Measurements from ENCODE around the gene MMP15. TPM values are rescaled to one million over a fixed set of nuclear protein-coding genes. Genes with fewer than 3 reads are reported as not detected.

Gene MMP15
- total RNA-seq, 2 experiments from 2014 or later: 0.20 to 0.27 TPM

DNA sequence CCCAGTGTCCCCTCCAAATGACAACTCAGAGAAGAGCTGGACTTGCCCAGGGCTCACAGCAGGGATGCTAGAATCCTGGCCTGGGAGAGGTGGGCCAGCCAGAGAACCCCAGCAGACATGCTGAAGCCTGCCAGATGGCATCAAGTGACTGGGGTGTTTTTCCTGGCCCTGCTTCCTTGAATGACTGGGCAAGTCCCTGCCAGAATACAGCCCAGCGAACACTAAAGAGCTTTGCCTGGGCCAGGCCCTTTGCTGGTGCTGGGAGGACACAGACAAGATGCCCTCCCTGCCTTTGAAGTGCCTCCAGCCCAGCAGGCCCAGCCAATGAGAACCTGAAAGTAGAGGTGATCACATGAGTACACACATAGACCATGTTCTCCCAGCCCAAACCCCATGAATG is 36.6 kb upstream of the MMP15 start:
- H3K27ac Mint-ChIP-seq: no peak overlapping the region
- H3K9me3 Mint-ChIP-seq: no peaks in the 10 kb centered on the region
- H3K36me3 Mint-ChIP-seq (ENCODE audit: low read depth): peaks cover 3% of the 10 kb centered on the region
- H3K27me3 Mint-ChIP-seq: peaks cover 2% of the 10 kb centered on the region
- no peak overlapping the region for H3K4me3 Mint-ChIP-seq
- DNase-seq: no peak
- ChIA-PET POLR2A (no interaction called here), CTCF (no interaction called here)
- H3K4me1 Mint-ChIP-seq: peaks cover 13% of the 10 kb centered on the region

DNA sequence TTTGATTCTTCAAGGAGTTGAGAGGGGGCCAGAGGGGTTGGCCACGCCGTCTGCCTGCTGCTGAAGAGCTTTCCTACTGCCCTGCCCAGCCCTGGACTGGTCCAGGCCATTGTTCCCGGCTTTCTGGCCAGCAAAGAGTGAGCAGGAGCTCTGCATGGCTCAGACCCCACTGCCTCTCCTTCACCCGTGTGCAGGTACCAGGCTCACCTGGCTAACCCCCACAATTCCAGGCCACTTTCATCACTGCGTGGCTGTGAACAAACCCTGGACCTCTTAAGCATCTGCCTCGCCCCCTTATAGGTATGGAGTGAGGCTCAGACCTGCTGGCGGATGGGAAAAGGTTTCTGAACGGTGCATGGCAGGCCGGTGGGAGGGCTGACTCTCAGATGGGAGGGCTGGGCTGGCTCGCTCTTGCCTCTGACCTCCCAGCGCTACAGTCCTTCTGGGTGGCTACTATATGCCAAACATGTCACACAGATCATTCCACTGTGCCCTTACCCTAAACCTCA is 33.9 kb upstream of the MMP15 start:
- H3K27ac Mint-ChIP-seq: no peak overlapping the region
- ChIA-PET CTCF (no interaction called here), POLR2A (no interaction called here)

DNA sequence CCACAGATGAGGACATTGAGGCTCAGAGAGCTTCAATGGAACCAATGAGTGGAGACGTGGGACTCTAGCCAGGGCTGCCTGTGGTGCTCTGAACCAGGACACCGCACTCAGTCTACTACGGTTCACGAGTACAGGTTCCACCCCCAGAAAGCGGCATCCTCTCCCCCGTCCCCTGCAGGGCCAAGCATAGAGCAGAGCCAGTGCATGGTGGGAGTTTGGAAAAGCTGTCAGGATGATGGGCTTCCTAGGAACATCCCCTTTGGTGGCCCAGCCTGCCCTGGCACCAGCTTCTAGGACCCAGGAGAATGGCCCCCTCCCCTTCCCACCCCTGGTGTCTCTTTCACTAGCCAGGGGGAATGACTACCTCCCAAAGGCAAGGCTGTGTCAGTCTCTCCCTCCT is 33.5 kb upstream of the MMP15 start:
- no peak overlapping the region for H3K4me3 Mint-ChIP-seq
- H3K36me3 Mint-ChIP-seq (ENCODE audit: low read depth): peaks cover 22% of the 10 kb centered on the region
- POLR2A ChIA-PET: no interaction called here
- no peak for DNase-seq
- CTCF ChIA-PET: no interaction called here
- H3K27ac Mint-ChIP-seq: no peak overlapping the region
- peaks cover 22% of the 10 kb centered on the region for H3K4me1 Mint-ChIP-seq
- no peaks in the 10 kb centered on the region for H3K9me3 Mint-ChIP-seq
- no peaks in the 10 kb centered on the region for H3K27me3 Mint-ChIP-seq

More for the DNA sequence above, 33.9 kb upstream of the MMP15 start:
- Mint-ChIP-seq H3K4me1 (peaks cover 20% of the 10 kb centered on the region), H3K27me3 (no peaks in the 10 kb centered on the region), H3K36me3 (ENCODE audit: low read depth) (peaks cover 21% of the 10 kb centered on the region), H3K4me3 (no peak overlapping the region), H3K9me3 (no peaks in the 10 kb centered on the region)
- no peak for DNase-seq

DNA sequence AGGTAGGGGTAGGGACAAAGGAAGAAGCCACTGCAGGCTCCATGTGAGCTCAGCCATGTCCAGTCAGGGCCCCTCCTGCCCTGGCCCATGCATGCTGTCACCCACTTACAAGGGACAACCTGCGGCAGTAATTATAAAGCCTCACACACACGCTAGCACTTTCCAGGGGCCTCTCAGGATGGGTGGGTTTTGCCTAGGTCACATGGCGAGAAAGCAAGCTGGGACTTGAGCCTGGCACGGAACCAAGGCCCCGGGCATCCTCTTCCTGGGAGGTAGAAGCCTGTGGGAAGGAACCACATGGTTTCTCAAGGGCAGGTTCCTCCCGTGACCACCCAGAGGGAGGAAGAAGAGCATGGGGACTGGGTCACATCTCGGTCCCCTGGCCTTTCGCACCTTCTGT is 32.1 kb upstream of the MMP15 start:
- ChIA-PET CTCF (interaction anchor here (0.8 kb wide), 1 partner anchor 9 kb away, joined by 4 read pairs; no protein-coding TSS in a partner anchor), POLR2A (no interaction called here)
- Mint-ChIP-seq H3K4me1 (peaks cover 35% of the 10 kb centered on the region), H3K9me3 (no peaks in the 10 kb centered on the region), H3K27ac (no peak overlapping the region), H3K36me3 (ENCODE audit: low read depth) (peaks cover 32% of the 10 kb centered on the region), H3K27me3 (no peaks in the 10 kb centered on the region), H3K4me3 (no peak overlapping the region)
- DNase-seq: no peak

DNA sequence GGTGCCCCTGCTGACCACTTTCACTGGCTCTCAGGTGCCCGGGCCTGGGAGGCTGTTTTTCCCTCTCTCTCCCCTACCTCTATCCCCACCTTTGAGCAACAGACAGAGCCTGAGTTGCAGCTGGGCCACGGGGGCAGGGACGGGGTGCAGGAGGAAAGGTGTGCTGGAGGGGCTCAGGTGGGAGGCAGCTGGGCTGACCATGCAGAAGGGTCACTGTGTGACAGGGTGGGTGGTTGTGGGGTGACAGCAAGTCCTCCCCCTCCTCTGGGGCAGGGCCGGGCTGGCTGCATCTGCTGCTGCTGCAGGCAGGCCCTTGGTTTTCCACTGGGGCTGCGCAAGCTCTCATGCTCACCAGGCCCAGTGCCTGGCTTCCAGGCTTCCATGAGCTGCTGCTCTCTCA is 31.7 kb upstream of the MMP15 start:
- POLR2A ChIA-PET: no interaction called here
- CTCF ChIA-PET: interaction anchor here (0.8 kb wide), 1 partner anchor 9 kb away, joined by 4 read pairs; no protein-coding TSS in a partner anchor

DNA sequence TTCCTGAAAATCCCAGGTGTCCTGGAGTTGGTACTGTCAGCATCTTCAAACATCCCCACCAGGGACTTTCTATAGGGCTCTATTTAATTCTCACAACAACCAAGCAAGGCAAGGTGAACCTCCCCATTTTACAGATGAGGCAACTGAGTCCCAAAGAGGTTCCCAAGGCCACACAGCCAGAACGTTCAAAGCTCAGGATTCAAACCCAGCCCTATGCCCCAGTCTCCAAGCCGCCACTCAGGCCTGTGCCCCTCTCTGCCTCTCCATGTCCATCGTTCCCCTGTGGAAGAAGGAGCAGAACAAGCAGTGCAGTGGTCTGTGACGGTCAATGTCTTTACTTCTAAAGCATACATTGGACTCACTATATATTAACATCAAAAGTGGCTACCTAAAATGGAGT is 31.2 kb upstream of the MMP15 start:
- ChIA-PET POLR2A (no interaction called here), CTCF (interaction anchor here (0.8 kb wide), 1 partner anchor 10 kb away, joined by 4 read pairs; no protein-coding TSS in a partner anchor)
- H3K36me3 Mint-ChIP-seq (ENCODE audit: low read depth): peaks cover 33% of the 10 kb centered on the region
- peak overlapping the region; percentile 39 for H3K27ac Mint-ChIP-seq
- DNase-seq: no peak
- H3K27me3 Mint-ChIP-seq: no peaks in the 10 kb centered on the region
- H3K4me1 Mint-ChIP-seq: peaks cover 45% of the 10 kb centered on the region
- H3K9me3 Mint-ChIP-seq: no peaks in the 10 kb centered on the region
- H3K4me3 Mint-ChIP-seq: no peak overlapping the region

More for the DNA sequence above, 31.7 kb upstream of the MMP15 start:
- H3K9me3 Mint-ChIP-seq: no peaks in the 10 kb centered on the region
- no peak for DNase-seq
- no peak overlapping the region for H3K27ac Mint-ChIP-seq
- no peak overlapping the region for H3K4me3 Mint-ChIP-seq
- H3K36me3 Mint-ChIP-seq (ENCODE audit: low read depth): peaks cover 33% of the 10 kb centered on the region
- peaks cover 40% of the 10 kb centered on the region for H3K4me1 Mint-ChIP-seq
- H3K27me3 Mint-ChIP-seq: no peaks in the 10 kb centered on the region

DNA sequence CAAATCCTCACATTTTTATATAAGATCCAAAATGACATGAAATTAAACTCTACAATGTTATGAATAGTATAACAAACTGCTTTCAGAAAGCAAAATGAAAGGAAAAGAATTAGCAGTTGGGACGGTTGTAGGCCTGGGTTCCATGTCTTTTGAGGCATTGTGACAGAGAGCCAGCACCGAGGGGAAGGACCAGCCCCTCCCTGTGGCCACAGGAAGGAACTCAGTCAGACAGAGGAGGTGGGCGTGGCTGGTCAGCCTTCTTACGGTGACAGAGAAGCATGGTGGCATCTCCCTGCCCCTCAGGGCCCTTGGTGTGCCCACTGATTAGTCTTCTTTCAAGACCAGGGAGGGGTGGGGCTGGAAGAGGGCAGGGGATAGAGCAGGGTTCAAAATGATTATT is 30.8 kb upstream of the MMP15 start:
- Mint-ChIP-seq H3K9me3 (no peaks in the 10 kb centered on the region), H3K4me1 (peaks cover 47% of the 10 kb centered on the region), H3K4me3 (no peak overlapping the region), H3K27me3 (no peaks in the 10 kb centered on the region), H3K36me3 (ENCODE audit: low read depth) (peaks cover 33% of the 10 kb centered on the region), H3K27ac (peak overlapping the region; percentile 39)
- ChIA-PET POLR2A (no interaction called here), CTCF (no interaction called here)
- DNase-seq: peak; percentile 60

DNA sequence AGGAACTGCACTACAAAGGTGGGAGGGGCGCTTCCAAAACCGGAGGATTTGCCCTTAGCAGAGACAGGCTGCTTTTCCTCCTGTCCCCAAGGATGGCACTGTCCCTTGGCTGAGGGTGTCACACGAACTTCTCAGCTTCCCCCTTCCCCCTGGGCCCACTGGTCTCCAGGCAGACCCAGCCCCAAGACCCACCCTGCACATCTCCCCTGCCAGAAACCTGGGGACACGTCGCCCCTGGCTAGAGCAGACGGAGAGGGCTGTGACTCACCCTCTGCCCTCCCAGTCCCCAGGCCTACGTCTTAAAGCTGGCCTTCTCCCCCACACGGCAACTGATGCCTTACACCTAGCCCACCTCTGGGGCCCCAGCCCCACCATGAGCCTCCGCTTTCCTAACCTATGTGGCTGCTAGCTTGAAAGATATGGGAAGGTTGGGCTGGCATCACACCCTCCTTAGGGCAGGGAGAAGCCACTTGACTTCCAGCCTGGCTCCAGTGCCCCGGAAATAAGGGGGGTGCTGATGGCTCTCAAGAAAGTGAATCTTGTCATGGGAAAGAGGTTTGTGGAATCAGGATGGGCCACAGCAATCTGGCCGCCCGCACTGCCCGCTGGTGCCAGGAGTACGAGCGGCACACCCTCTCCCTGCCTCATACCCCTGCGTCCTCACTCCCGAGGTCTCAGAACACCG is 29.7 kb upstream of the MMP15 start:
- ChIA-PET CTCF (no interaction called here), POLR2A (no interaction called here)
- Mint-ChIP-seq H3K27ac (no peak overlapping the region), H3K4me1 (peaks cover 47% of the 10 kb centered on the region), H3K4me3 (no peak overlapping the region), H3K36me3 (ENCODE audit: low read depth) (peaks cover 33% of the 10 kb centered on the region), H3K9me3 (no peaks in the 10 kb centered on the region), H3K27me3 (no peaks in the 10 kb centered on the region)
- DNase-seq: no peak

DNA sequence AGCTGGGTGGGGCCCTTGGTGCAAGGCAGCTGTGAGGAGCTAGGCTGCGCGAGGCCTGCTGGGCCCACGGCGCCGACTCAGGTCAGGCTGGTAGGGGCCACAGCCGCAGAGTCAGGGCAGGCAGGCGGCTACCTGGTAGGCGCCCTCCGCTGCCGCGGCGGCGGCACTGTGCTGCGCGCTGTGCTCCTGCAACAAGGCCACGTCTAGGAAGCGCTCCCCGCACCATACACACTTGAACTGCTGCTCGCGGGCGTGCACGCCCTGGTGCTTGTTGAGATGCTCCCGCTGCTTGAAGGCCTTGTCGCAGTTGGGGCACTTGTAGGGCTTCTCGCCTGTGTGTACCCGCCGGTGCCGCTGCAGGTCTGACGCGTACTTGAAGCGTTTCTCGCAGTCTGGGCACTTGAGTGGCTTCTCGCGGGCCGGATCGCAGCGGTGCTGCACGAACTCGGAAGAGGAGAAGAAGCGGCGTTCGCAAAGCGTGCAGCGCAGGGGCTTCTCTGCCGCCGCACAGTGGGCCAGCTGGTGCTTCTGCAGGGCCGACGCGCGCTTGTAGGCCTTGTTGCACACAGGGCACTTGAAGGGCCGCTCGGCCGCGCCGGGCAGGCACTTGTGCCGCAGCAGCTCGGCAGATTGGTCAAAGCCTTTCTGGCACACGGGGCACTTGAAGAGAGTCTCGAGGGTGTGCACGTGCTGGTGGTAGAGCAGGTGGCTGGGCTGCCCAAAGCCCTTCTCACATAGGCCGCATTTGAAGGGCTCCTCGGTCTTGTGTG is 29.0 kb upstream of the MMP15 start:
- no peak overlapping the region for H3K27ac Mint-ChIP-seq
- no peaks in the 10 kb centered on the region for H3K9me3 Mint-ChIP-seq
- ChIA-PET CTCF (no interaction called here), POLR2A (no interaction called here)
- H3K4me3 Mint-ChIP-seq: no peak overlapping the region
- H3K36me3 Mint-ChIP-seq (ENCODE audit: low read depth): peaks cover 33% of the 10 kb centered on the region
- no peaks in the 10 kb centered on the region for H3K27me3 Mint-ChIP-seq
- H3K4me1 Mint-ChIP-seq: peaks cover 50% of the 10 kb centered on the region
- DNase-seq: no peak

DNA sequence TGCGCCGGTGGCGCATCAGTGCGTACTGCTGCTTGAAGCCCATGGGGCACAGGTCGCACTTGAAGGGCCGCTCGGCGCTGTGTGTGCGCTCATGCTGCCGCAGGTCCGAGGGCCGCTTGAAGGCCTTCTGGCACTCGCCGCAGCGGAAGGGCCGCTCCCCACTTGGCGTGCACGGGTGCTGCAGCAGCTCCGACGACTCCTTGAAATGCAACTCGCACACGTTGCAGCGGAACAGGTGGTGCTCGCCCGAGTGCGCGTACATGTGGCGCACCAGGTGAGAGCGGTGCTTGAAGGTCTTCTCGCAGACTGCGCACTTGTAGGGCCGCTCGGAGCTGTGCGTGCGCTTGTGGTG is 28.4 kb upstream of the MMP15 start:
- ChIA-PET CTCF (no interaction called here), POLR2A (no interaction called here)
- Mint-ChIP-seq H3K4me3 (no peak overlapping the region), H3K27ac (no peak overlapping the region), H3K36me3 (ENCODE audit: low read depth) (peaks cover 33% of the 10 kb centered on the region), H3K9me3 (no peaks in the 10 kb centered on the region), H3K27me3 (no peaks in the 10 kb centered on the region), H3K4me1 (peaks cover 56% of the 10 kb centered on the region)
- DNase-seq: no peak

DNA sequence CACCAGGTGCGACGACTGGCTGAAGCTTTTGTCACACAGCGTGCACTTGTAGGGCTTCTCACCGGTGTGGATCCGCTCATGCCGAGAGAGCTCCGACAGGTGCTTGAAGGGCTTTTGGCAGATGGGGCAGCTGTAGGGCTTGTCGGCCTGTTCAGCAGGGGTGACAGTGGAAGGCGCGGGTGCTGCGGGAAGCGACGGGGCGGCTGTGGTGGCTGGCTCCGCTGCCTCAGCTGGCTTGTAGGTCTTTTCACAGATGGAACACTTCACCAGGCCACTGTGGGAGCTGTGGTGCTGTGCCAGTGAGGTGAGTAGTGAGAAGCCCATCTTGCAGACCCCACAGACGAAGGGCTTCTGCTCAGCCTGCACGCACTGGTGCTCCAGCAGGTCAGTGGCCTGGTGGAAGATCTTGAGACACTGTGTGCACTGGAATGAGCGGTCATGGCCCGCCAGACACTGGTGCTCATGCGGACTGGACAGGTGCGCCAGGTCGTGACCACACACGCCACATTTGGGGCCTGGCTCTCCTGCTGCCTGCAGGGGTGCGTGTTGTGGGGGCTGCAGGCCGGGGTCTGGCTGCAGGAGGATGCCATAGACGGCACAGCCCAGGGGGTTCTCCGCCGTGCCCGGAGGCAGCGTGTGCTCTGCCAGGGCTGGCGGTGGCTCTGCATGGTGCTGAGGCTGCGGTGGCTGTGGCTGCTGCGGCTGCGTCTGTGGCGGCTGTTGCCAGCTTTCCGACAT is 27.9 kb upstream of the MMP15 start:
- Mint-ChIP-seq H3K36me3 (ENCODE audit: low read depth) (peaks cover 34% of the 10 kb centered on the region), H3K4me1 (peaks cover 61% of the 10 kb centered on the region), H3K27ac (peak overlapping the region; percentile 86), H3K9me3 (no peaks in the 10 kb centered on the region), H3K4me3 (peak overlapping the region; percentile 82), H3K27me3 (no peaks in the 10 kb centered on the region)
- CTCF ChIA-PET: interaction anchor here (0.8 to 1.4 kb wide), 4 partner anchors 10 to 421 kb away, joined by 3 to 5 read pairs (median 3); no protein-coding TSS in a partner anchor
- POLR2A ChIA-PET: no interaction called here
- no peak for DNase-seq

DNA sequence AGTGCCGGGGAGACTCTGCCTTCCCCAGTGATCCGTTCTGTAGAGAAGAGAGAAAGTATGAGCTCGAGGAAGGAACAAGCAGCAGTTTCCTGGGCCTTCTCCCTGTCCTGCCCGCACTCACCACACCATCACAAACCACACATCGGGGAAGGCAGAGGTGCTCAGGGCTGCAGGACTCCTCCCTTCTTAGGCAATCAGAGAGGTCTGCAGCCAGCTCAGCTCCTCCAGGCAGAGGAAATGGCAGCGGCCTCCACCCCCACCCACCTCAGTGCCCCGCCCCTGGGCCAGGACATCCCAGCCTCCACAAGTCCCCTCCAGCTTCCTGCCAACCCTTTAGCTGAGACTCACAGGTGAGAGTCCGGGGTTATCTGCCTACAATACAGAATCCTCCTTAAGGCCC is 27.1 kb upstream of the MMP15 start:
- Mint-ChIP-seq H3K4me1 (peaks cover 68% of the 10 kb centered on the region), H3K4me3 (peak overlapping the region; percentile 82), H3K27me3 (no peaks in the 10 kb centered on the region), H3K36me3 (ENCODE audit: low read depth) (peaks cover 36% of the 10 kb centered on the region), H3K27ac (peak overlapping the region; percentile 86), H3K9me3 (no peaks in the 10 kb centered on the region)
- POLR2A ChIA-PET: interaction anchor here (0.5 to 0.6 kb wide), 2 partner anchors 101 to 131 kb away, joined by 3 to 5 read pairs; no protein-coding TSS in a partner anchor
- CTCF ChIA-PET: interaction anchor here (0.8 to 2.7 kb wide), 5 partner anchors 11 to 422 kb away, joined by 3 to 11 read pairs (median 3); no protein-coding TSS in a partner anchor
- peak; percentile 81 for DNase-seq

DNA sequence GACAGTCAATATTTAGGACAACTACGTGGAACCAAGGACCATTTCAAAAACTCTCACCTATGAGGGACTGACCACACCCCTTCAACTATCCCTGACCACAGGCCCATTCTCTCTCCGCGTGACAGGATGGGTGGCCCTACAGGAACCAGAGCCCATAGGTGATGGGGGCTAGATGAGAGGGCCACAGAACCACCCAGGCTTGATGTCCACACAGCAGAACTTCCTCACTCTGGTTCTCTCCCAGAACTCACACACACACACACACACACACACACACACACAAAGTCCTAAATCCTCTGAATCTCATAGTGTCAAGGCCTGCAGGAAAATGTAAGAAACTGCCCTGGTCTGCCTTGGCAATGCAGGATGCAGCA is 26.6 kb upstream of the MMP15 start:
- POLR2A ChIA-PET: interaction anchor here (0.5 to 0.6 kb wide), 2 partner anchors 101 to 131 kb away, joined by 3 to 5 read pairs; no protein-coding TSS in a partner anchor
- peak; percentile 21 for DNase-seq

More for the DNA sequence above, 26.6 kb upstream of the MMP15 start:
- Mint-ChIP-seq H3K9me3 (no peaks in the 10 kb centered on the region), H3K27me3 (no peaks in the 10 kb centered on the region), H3K4me1 (peaks cover 71% of the 10 kb centered on the region), H3K36me3 (ENCODE audit: low read depth) (peaks cover 39% of the 10 kb centered on the region), H3K27ac (peak overlapping the region; percentile 86), H3K4me3 (peak overlapping the region; percentile 82)
- CTCF ChIA-PET: interaction anchor here (0.8 to 2.7 kb wide), 6 partner anchors 12 to 423 kb away, joined by 3 to 11 read pairs (median 3); no protein-coding TSS in a partner anchor
